CD4-positive, alpha-beta T cell (primary cell): Measurements from ENCODE around the gene ITGA5. TPM values are rescaled to one million over a fixed set of nuclear protein-coding genes. Genes with fewer than 3 reads are reported as not detected.

Source experiments
- ATAC-seq: fragments of 200-7000 bp; cut with Tn5 transposase; one replicate; pipeline ENCODE4 v1.10.0; 2022; ENCODE audit warnings: mild to moderate bottlenecking; ENCODE audit not compliant: poor library complexity
- CTCF ChIA-PET: fragments of 350-600 bp; sonication (Branson Sonifier 250); formaldehyde crosslinking; loops from one replicate; lab custom pipeline; 2021; ENCODE audit warnings: antibody characterized with exemption, inconsistent platforms; lab: Charles Lee
- POLR2A ChIA-PET: fragments of 350-600 bp; sonication (Branson Sonifier 250); formaldehyde crosslinking; loops from one replicate; lab custom pipeline; 2021; ENCODE audit warnings: antibody characterized with exemption, inconsistent platforms; lab: Charles Lee
- DNase-seq, 14 experiments: peaks; one replicate each; pipeline ENCODE4 v3.0.0-alpha.2; 2013 to 2020; ENCODE audit warnings: mixed read lengths in 2 of 14
- H3K27ac ChIP-seq, 2 donors: one replicate each; pipeline versions ENCODE4 v1.5.1 to v1.7.0; 2013; ENCODE audit warnings: low read length in 2 of 2, low read depth in 1 of 2, mild to moderate bottlenecking in 1 of 2
- H3K27me3 ChIP-seq, 2 experiments: 1 replicate in 1 of 2; 2 replicates in 1 of 2; pipeline versions ENCODE4 v1.6.1 to v1.7.0; 2013; ENCODE audit warnings: low read length in 2 of 2, control low read depth in 1 of 2, mild to moderate bottlenecking in 1 of 2, moderate library complexity in 1 of 2; ENCODE audit not compliant: insufficient read depth in 2 of 2, control insufficient read depth in 1 of 2
- H3K36me3 ChIP-seq: one replicate; pipeline ENCODE4 v1.6.1; 2013; ENCODE audit warnings: low read length, control low read depth; ENCODE audit not compliant: insufficient read depth
- H3K4me1 ChIP-seq: one replicate; pipeline ENCODE4 v1.6.1; 2013; ENCODE audit warnings: low read length, control low read depth; ENCODE audit not compliant: insufficient read depth
- H3K4me3 ChIP-seq: one replicate; pipeline ENCODE4 v1.5.1; 2013; ENCODE audit warnings: mild to moderate bottlenecking, low read length, moderate library complexity
- H3K9me3 ChIP-seq, 2 experiments: 1 replicate in 1 of 2; 2 replicates in 1 of 2; pipeline versions ENCODE4 v1.6.1 to v1.7.0; 2013; ENCODE audit warnings: low read length in 2 of 2, mild to moderate bottlenecking in 2 of 2, control low read depth in 1 of 2, moderate library complexity in 1 of 2; ENCODE audit not compliant: control insufficient read depth in 1 of 2, insufficient read depth in 1 of 2
- H3K27ac Mint-ChIP-seq: one replicate; pipeline ENCODE4 v1.8.0; 2020; ENCODE audit warnings: mixed read lengths
- H3K27me3 Mint-ChIP-seq: one replicate; pipeline ENCODE4 v1.8.0; 2021; ENCODE audit warnings: mixed read lengths
- H3K36me3 Mint-ChIP-seq: one replicate; pipeline ENCODE4 v1.8.0; 2021; ENCODE audit warnings: low read depth, mixed read lengths
- H3K4me1 Mint-ChIP-seq: one replicate; pipeline ENCODE4 v1.8.0; 2021; ENCODE audit warnings: low read depth, mixed read lengths
- H3K4me3 Mint-ChIP-seq: one replicate; pipeline ENCODE4 v1.8.0; 2020; ENCODE audit warnings: mild to moderate bottlenecking, mixed read lengths
- H3K9me3 Mint-ChIP-seq: one replicate; pipeline ENCODE4 v1.8.0; 2020; ENCODE audit warnings: mixed read lengths
- CTCF ChIP-seq: fragments of 200-600 bp; IDR thresholded peaks from one replicate; pipeline ENCODE4 v1.8.0; 2022; ENCODE audit warnings: antibody characterized with exemption, mild to moderate bottlenecking
- intact Hi-C, 2 experiments: fragments of 100-400 bp; cut with DNase I in 1 of 2; cut with micrococcal nuclease in 1 of 2; formaldehyde crosslinking; loops; one replicate each; pipeline versions ENCODE4 v1.15.1 to v1.9.0; 2023 to 2025; cut with DNase I, micrococcal nuclease
- total RNA-seq, 174 experiments: library from RNA in 2 of 174; stranded (reverse) in 2 of 174; gene quantifications; one replicate each; pipeline ENCODE4 v1.2.3 and lab custom pipeline; 2021 to 2026

The ITGA5 gene
- total RNA-seq, 2 experiments from 2014 or later = 143 to 159 TPM

GRCh38 chr12:54437243-54437642 lies 18.2 kb upstream of the ITGA5 start:
- Mint-ChIP-seq H3K27me3 (peaks cover 6% of the 10 kb centered on the region), H3K9me3 (no peaks in the 10 kb centered on the region), H3K36me3 (no peaks in the 10 kb centered on the region), H3K4me1 (peaks cover 19% of the 10 kb centered on the region), H3K4me3 (no peak overlapping the region), H3K27ac (no peak overlapping the region)
- H3K27ac ChIP-seq = no peak overlapping the region
- POLR2A ChIA-PET = interaction anchor here (1.0 to 5.3 kb wide), 2 partner anchors 35 to 39 kb away, joined by 3 to 61 read pairs; no protein-coding TSS in a partner anchor
- no peaks in the 10 kb centered on the region for H3K9me3 ChIP-seq
- H3K27me3 ChIP-seq = no peaks in the 10 kb centered on the region
- peaks cover 13% of the 10 kb centered on the region for H3K4me1 ChIP-seq
- H3K36me3 ChIP-seq = no peaks in the 10 kb centered on the region
- TF ChIP-seq CTCF = no peak
- intact Hi-C loops = no loop called here
- no peak for DNase-seq
- H3K4me3 ChIP-seq = no peak overlapping the region
- no peak for ATAC-seq
- CTCF ChIA-PET = interaction anchor here (0.9 to 6.3 kb wide), 3 partner anchors 22 to 51 kb away, joined by 3 to 153 read pairs (median 3); no protein-coding TSS in a partner anchor

- Histone ChIP-seq H3K27ac (no peak overlapping the region), H3K4me1 (peaks cover 31% of the 10 kb centered on the region), H3K4me3 (no peak overlapping the region), H3K9me3 (no peaks in the 10 kb centered on the region), H3K36me3 (no peaks in the 10 kb centered on the region), H3K27me3 (no peaks in the 10 kb centered on the region)
- Mint-ChIP-seq H3K9me3 (no peaks in the 10 kb centered on the region), H3K27me3 (no peaks in the 10 kb centered on the region), H3K36me3 (no peaks in the 10 kb centered on the region), H3K27ac (no peak overlapping the region), H3K4me1 (peaks cover 41% of the 10 kb centered on the region), H3K4me3 (no peak overlapping the region)
- DNase-seq (peak in 1 of 14 experiments; percentile 41), ATAC-seq (no peak)
- ChIA-PET CTCF (interaction anchor here (4.3 kb wide), 1 partner anchor 33 kb away, joined by 21 read pairs; no protein-coding TSS in a partner anchor), POLR2A (interaction anchor here (0.6 to 1.1 kb wide), 3 partner anchors 20 to 34 kb away, joined by 3 read pairs; no protein-coding TSS in a partner anchor)
- TF ChIP-seq CTCF = no peak
- intact Hi-C loops = no loop called here
Observed at GRCh38 chr12:54432815-54433164, 13.7 kb upstream of the ITGA5 start.

GRCh38 chr12:54431911-54432814 lies 13.1 kb upstream of the ITGA5 start:
- ChIA-PET POLR2A (interaction anchor here (0.6 to 1.1 kb wide), 4 partner anchors 19 to 33 kb away, joined by 3 to 4 read pairs (median 3); no protein-coding TSS in a partner anchor), CTCF (interaction anchor here (0.6 to 4.3 kb wide), 2 partner anchors 33 to 115 kb away, joined by 3 to 21 read pairs; no protein-coding TSS in a partner anchor)
- Histone ChIP-seq H3K27me3 (no peaks in the 10 kb centered on the region), H3K4me1 (peaks cover 37% of the 10 kb centered on the region), H3K9me3 (no peaks in the 10 kb centered on the region), H3K27ac (no peak overlapping the region), H3K36me3 (no peaks in the 10 kb centered on the region), H3K4me3 (no peak overlapping the region)
- no peaks in the 10 kb centered on the region for H3K27me3 Mint-ChIP-seq
- no peaks in the 10 kb centered on the region for H3K9me3 Mint-ChIP-seq
- ATAC-seq (no peak), DNase-seq (no peak)
- H3K27ac Mint-ChIP-seq = no peak overlapping the region
- H3K4me1 Mint-ChIP-seq = peaks cover 47% of the 10 kb centered on the region
- H3K36me3 Mint-ChIP-seq = no peaks in the 10 kb centered on the region
- intact Hi-C loops = no loop called here
- no peak for TF ChIP-seq CTCF
- H3K4me3 Mint-ChIP-seq = no peak overlapping the region
